Duodenal mucosa (tissue), 2 donors: ENCODE data around the gene PGP.

Experiments used
- H3K27ac ChIP-seq: one replicate; pipeline ENCODE4 v1.7.0; 2013; ENCODE audit warnings: low read depth, low read length
- H3K27me3 ChIP-seq, 2 donors: one replicate each; pipeline ENCODE4 v1.7.0; 2013; ENCODE audit warnings: low read length in 2 of 2, control low read depth in 1 of 2; ENCODE audit not compliant: insufficient read depth in 2 of 2, control insufficient read depth in 1 of 2
- H3K36me3 ChIP-seq, 2 donors: one replicate each; pipeline ENCODE4 v1.7.0; 2013; ENCODE audit warnings: low read length in 2 of 2, control low read depth in 1 of 2; ENCODE audit not compliant: insufficient read depth in 2 of 2, control insufficient read depth in 1 of 2
- H3K4me1 ChIP-seq, 2 donors: one replicate each; pipeline ENCODE4 v1.7.0; 2013; ENCODE audit warnings: low read length in 2 of 2, control low read depth in 1 of 2; ENCODE audit not compliant: insufficient read depth in 2 of 2, control insufficient read depth in 1 of 2
- H3K4me3 ChIP-seq, 2 donors: one replicate each; pipeline ENCODE4 v1.7.0; 2013; ENCODE audit warnings: low read length in 2 of 2, low read depth in 1 of 2
- H3K9ac ChIP-seq, 2 donors: one replicate each; pipeline ENCODE4 v1.7.0; 2013; ENCODE audit warnings: low read length in 2 of 2, low read depth in 1 of 2
- H3K9me3 ChIP-seq, 2 donors: one replicate each; pipeline ENCODE4 v1.7.0; 2013; ENCODE audit warnings: low read length in 2 of 2, control low read depth in 1 of 2; ENCODE audit not compliant: control insufficient read depth in 1 of 2

Gene PGP

DNA sequence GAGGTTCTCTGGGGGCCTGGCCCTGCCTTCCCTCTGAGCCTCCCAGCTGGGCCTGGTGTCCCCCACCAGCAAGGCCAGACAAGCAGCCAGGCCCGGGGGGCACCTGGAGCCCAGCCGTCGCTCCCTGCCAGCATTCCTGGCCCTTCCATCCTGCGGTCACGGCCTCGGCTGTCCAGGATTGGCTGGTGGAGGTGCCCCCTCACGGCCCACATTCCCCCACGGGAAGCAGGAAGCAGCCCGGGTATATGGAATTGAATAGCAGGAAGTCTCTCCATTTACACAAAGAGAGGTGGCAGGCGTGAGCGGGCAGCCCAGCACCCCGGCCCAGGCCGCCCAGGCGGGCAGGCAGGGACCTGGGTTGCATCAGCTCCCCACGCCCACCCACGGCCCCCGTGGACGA, 44.6 kb downstream of the PGP start:
- Histone ChIP-seq H3K4me3 (no peak overlapping the region), H3K9me3 (no peaks in the 10 kb centered on the region), H3K9ac (no peak overlapping the region), H3K36me3 (peaks cover 19 to 62% of the 10 kb centered on the region in 2 donors), H3K27ac (no peak overlapping the region), H3K4me1 (peaks cover 35 to 38% of the 10 kb centered on the region in 2 donors), H3K27me3 (no peaks in the 10 kb centered on the region)

- Histone ChIP-seq H3K9ac (peak overlapping the region in 1 of 2 donors; percentile 51), H3K4me1 (peaks cover 53 to 55% of the 10 kb centered on the region in 2 donors), H3K36me3 (peaks cover 7 to 40% of the 10 kb centered on the region in 2 donors), H3K27ac (no peak overlapping the region), H3K27me3 (no peaks in the 10 kb centered on the region), H3K9me3 (no peaks in the 10 kb centered on the region), H3K4me3 (peak overlapping the region in 1 of 2 donors; percentile 10)
Measured at GRCh38 chr16:2167068-2167638, 47.5 kb downstream of the PGP start.

GRCh38 chr16:2166263-2167067, 48.2 kb downstream of the PGP start:
- Histone ChIP-seq H3K36me3 (peaks cover 7 to 34% of the 10 kb centered on the region in 2 donors), H3K9ac (peak overlapping the region in 1 of 2 donors; percentile 38), H3K27me3 (no peaks in the 10 kb centered on the region), H3K4me1 (peaks cover 53 to 55% of the 10 kb centered on the region in 2 donors), H3K4me3 (peak overlapping the region in 1 of 2 donors; percentile 10), H3K9me3 (no peaks in the 10 kb centered on the region), H3K27ac (no peak overlapping the region)

GRCh38 chr16:2165861-2166260, 48.8 kb downstream of the PGP start:
- Histone ChIP-seq H3K4me1 (peaks cover 55% of the 10 kb centered on the region in 2 donors), H3K36me3 (peaks cover 7 to 29% of the 10 kb centered on the region in 2 donors), H3K4me3 (no peak overlapping the region), H3K27me3 (no peaks in the 10 kb centered on the region), H3K9ac (no peak overlapping the region), H3K27ac (no peak overlapping the region), H3K9me3 (no peaks in the 10 kb centered on the region)

DNA sequence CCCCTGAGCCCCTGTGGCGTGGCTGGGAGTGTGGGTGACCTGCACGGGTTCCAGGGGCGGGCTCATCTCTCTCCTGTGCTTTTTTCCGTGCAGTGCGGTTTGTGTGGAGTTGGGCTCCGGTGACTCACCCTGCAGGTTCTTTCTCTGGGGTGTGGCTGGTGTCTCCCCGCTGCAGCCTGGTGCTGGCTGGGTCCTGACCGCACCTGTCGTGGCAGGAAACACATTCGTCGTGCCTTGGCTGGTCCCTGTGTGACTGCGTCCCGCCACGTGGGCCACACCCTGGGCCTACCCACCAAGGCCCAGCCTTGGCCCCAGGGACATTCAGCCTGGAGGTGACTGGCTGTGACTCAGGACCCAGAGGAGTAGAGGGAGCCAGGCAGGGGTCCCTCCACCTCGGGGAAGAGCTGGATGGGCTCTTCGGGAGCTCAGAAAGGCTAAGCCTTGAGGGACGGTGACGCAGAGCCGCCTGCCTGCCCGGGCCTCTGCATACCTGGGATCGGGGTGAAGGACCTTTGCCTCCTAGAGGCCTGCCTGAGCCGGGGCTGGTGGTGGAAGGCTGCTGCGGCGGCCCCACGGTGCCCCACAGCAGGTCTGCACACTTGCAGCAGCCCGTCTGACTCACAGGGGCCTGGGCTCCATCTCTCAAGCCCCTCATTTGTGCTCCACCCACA, 51.3 kb downstream of the PGP start:
- Histone ChIP-seq H3K9me3 (no peaks in the 10 kb centered on the region), H3K27me3 (no peaks in the 10 kb centered on the region), H3K27ac (peak overlapping the region; percentile 87), H3K4me3 (peak overlapping the region in 1 of 2 donors; percentile 22), H3K4me1 (peaks cover 75 to 77% of the 10 kb centered on the region in 2 donors), H3K9ac (peak overlapping the region in 1 of 2 donors; percentile 35), H3K36me3 (peaks cover 7 to 24% of the 10 kb centered on the region in 2 donors)

- Histone ChIP-seq H3K27ac (peak overlapping the region; percentile 44), H3K9ac (peak overlapping the region in 1 of 2 donors; percentile 33)
Measured at GRCh38 chr16:2162676-2163118, 51.9 kb downstream of the PGP start.

DNA sequence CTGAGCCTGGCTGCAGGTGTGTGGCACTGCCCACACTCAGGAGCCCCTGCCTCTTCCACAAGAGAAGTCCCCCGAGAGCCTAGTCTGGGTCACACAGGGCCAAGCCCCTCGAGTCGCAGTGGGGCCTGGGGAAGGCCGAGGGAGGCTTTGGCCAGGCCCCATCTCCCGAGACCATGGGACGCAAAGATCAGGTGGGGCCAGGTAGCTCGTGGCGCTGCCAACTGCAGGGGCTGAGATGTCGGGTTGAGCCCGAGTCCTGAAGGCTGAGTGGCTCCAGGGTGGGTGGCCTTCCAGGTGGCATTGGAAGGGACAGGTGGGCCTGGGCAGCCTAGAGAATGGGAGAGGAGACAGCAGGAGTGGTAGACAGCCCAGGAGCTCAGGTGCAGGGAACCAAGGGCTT, 52.7 kb downstream of the PGP start:
- no peak overlapping the region for H3K4me3 ChIP-seq
- H3K27me3 ChIP-seq: no peaks in the 10 kb centered on the region
- H3K9ac ChIP-seq: peak overlapping the region in 1 of 2 donors; percentile 32
- H3K36me3 ChIP-seq: peaks cover 0 to 14% of the 10 kb centered on the region in 2 donors
- H3K27ac ChIP-seq: no peak overlapping the region
- H3K4me1 ChIP-seq: peaks cover 78 to 81% of the 10 kb centered on the region in 2 donors
- H3K9me3 ChIP-seq: no peaks in the 10 kb centered on the region

More at GRCh38 chr16:2162676-2163118, 51.9 kb downstream of the PGP start:
- no peaks in the 10 kb centered on the region for H3K9me3 ChIP-seq
- H3K36me3 ChIP-seq: peaks cover under 1 to 18% of the 10 kb centered on the region in 2 donors
- H3K4me1 ChIP-seq: peaks cover 78 to 80% of the 10 kb centered on the region in 2 donors
- no peak overlapping the region for H3K4me3 ChIP-seq
- H3K27me3 ChIP-seq: no peaks in the 10 kb centered on the region
